Panc1 (cell line): ENCODE data around the gene CDC42EP4. TPM values are rescaled to one million over a fixed set of nuclear protein-coding genes. Genes with fewer than 3 reads are reported as not detected.

Experiments
- ATAC-seq: fragments of 200-7000 bp; cut with Tn5 transposase; 2 replicates; pipeline ENCODE4 v1.9.1; 2020; ENCODE audit warnings: mild to moderate bottlenecking, moderate library complexity
- BruUV-seq: library from RNA; stranded (reverse); fragments of 400-500 nt; replicated peaks from 2 replicates; lab custom pipeline; 2021; lab: Mats Ljungman, UMichigan
- CTCF ChIA-PET: fragments of 300-600 bp; sonication (Branson Sonifier 250); formaldehyde crosslinking; loops from one replicate; lab custom pipeline; 2022; ENCODE audit warnings: antibody characterized with exemption; lab: Charles Lee
- POLR2A ChIA-PET: fragments of 300-600 bp; sonication (Branson Sonifier 250); formaldehyde crosslinking; loops from one replicate; lab custom pipeline; 2022; ENCODE audit warnings: antibody characterized with exemption; lab: Charles Lee
- DNase-seq: peaks from one replicate; pipeline ENCODE4 v3.0.0-alpha.2; 2010; ENCODE audit warnings: low read depth, low spot score
- H3K27ac ChIP-seq: 2 replicates; pipeline ENCODE4 v1.5.1; 2011; ENCODE audit warnings: mild to moderate bottlenecking, low read length, inconsistent platforms
- H3K27me3 ChIP-seq: fragments of 200-500 bp; sonication (Bioruptor generic); 2 replicates; pipeline ENCODE4 v1.6.0; 2014; ENCODE audit warnings: low read length, inconsistent platforms; ENCODE audit not compliant: control insufficient read depth, insufficient read depth
- H3K36me3 ChIP-seq: fragments of 200-500 bp; sonication (Bioruptor generic); 2 replicates; pipeline ENCODE4 v1.5.1; 2014; ENCODE audit warnings: inconsistent platforms, mild to moderate bottlenecking, low read length, moderate library complexity; ENCODE audit not compliant: control insufficient read depth, insufficient read depth
- H3K4me1 ChIP-seq: 2 replicates; pipeline ENCODE4 v1.5.1; 2011; ENCODE audit warnings: inconsistent platforms, mild to moderate bottlenecking, low read length, moderate library complexity; ENCODE audit not compliant: control insufficient read depth, insufficient read depth
- H3K4me3 ChIP-seq, 2 experiments: 2 replicates each; pipeline ENCODE4 v1.5.1; 2011 to 2012; ENCODE audit warnings: low read depth in 2 of 2, low read length in 2 of 2, mild to moderate bottlenecking in 2 of 2, inconsistent platforms in 1 of 2, moderate library complexity in 1 of 2
- H3K9me3 ChIP-seq: fragments of 200-500 bp; sonication (Bioruptor generic); 2 replicates; pipeline ENCODE4 v1.5.1; 2014; ENCODE audit warnings: low read depth, mild to moderate bottlenecking, inconsistent platforms, low read length, moderate library complexity; ENCODE audit not compliant: control insufficient read depth, insufficient read depth
- POLR2AphosphoS5 ChIP-seq: IDR thresholded peaks from 2 replicates; pipeline ENCODE4 v1.6.1; 2012; ENCODE audit warnings: mild to moderate bottlenecking, low read depth, low read length, moderate library complexity
- REST ChIP-seq, 2 experiments: IDR thresholded peaks; 2 replicates each; pipeline ENCODE4 v1.6.1; 2011 to 2012; ENCODE audit warnings: low read depth in 2 of 2, control low read depth in 1 of 2, low read length in 1 of 2, mild to moderate bottlenecking in 1 of 2, moderate library complexity in 1 of 2; ENCODE audit not compliant: insufficient read depth in 1 of 2
- SIN3A ChIP-seq: IDR thresholded peaks from 2 replicates; pipeline ENCODE4 v1.6.1; 2012; ENCODE audit warnings: low read depth, mild to moderate bottlenecking, low read length, moderate library complexity, borderline replicate concordance; ENCODE audit not compliant: insufficient read depth
- TCF7L2 ChIP-seq: IDR thresholded peaks from 2 replicates; pipeline ENCODE4 v1.6.1; 2011; ENCODE audit warnings: mild to moderate bottlenecking, low read depth, low read length, inconsistent platforms
- in situ Hi-C: cut with HindIII; loops from 2 replicates; pipeline ENCODE4 v1.10.0; 2016; ENCODE audit warnings: low sequenced_read_pairs, low pct_unique_long_range_greater_than_20kb
- intact Hi-C: fragments of 100-400 bp; cut with micrococcal nuclease; formaldehyde crosslinking; loops from one replicate; pipeline ENCODE4 v1.10.0; 2022; ENCODE audit not compliant: unreplicated experiment
- total RNA-seq: library from RNA; stranded (reverse); gene quantifications from one replicate; pipeline ENCODE4 v1.2.1, GENCODE V29; 2021; ENCODE audit not compliant: unreplicated experiment
- TF ChIP-seq, protein P1 (sequence below): fragments of 450-650 bp; IDR thresholded peaks from 2 replicates; pipeline ENCODE4 v1.5.1; 2017; ENCODE audit warnings: mild to moderate bottlenecking

Gene CDC42EP4
- total RNA-seq, 1 experiment from 2014 or later, result 65.9 TPM

DNA sequence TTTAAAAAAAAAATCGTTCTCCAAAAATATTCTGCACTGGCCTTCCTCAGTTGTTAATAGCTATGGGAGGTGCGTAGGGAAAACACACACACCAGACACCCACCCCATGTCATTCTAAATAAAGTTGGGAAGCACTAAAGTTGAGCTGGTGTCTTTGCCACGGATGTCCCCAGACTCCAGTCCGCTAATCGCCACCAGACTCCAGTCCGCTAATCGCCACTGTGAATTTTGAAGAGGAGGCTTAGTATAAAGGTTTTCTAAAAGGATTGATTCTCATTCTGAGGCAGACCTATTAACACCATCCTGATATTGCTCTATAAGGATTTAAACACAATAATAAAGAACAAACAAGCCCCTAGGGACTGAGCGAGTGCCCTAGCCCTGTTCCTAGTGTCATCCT, 27.4 kb downstream of the CDC42EP4 start:
- TF ChIP-seq, protein P1, sequence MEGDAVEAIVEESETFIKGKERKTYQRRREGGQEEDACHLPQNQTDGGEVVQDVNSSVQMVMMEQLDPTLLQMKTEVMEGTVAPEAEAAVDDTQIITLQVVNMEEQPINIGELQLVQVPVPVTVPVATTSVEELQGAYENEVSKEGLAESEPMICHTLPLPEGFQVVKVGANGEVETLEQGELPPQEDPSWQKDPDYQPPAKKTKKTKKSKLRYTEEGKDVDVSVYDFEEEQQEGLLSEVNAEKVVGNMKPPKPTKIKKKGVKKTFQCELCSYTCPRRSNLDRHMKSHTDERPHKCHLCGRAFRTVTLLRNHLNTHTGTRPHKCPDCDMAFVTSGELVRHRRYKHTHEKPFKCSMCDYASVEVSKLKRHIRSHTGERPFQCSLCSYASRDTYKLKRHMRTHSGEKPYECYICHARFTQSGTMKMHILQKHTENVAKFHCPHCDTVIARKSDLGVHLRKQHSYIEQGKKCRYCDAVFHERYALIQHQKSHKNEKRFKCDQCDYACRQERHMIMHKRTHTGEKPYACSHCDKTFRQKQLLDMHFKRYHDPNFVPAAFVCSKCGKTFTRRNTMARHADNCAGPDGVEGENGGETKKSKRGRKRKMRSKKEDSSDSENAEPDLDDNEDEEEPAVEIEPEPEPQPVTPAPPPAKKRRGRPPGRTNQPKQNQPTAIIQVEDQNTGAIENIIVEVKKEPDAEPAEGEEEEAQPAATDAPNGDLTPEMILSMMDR, result no peak
- TF ChIP-seq REST (IDR thresholded peaks at IDR 0.05; ENCODE audit: insufficient read depth in 1 of 2, low read depth in 2 of 2, low read length in 1 of 2) (no peak), POLR2AphosphoS5 (no peak), SIN3A (no peak), TCF7L2 (no peak)
- BruUV-seq, result no TSS peak
- POLR2A ChIA-PET, result interaction anchor here (0.5 kb wide), 1 partner anchor 553 kb away, joined by 3 read pairs; no protein-coding TSS in a partner anchor
- ATAC-seq (no peak), DNase-seq (no peak)
- CTCF ChIA-PET, result no interaction called here
- Histone ChIP-seq H3K4me3 (no peak overlapping the region), H3K27me3 (no peaks in the 10 kb centered on the region), H3K9me3 (no peaks in the 10 kb centered on the region), H3K36me3 (no peaks in the 10 kb centered on the region), H3K4me1 (peaks cover 29% of the 10 kb centered on the region), H3K27ac (no peak overlapping the region)
- in situ Hi-C loops, result loop anchor here (10.0 kb wide), 1 partner anchor 310 kb away; no protein-coding TSS in a partner anchor
- intact Hi-C loops, result no loop called here

GRCh38 chr17:73283841-73284282, 27.9 kb downstream of the CDC42EP4 start:
- H3K27me3 ChIP-seq, result no peaks in the 10 kb centered on the region
- no peak overlapping the region for H3K27ac ChIP-seq
- no peaks in the 10 kb centered on the region for H3K9me3 ChIP-seq
- POLR2A ChIA-PET, result interaction anchor here (0.7 kb wide), 1 partner anchor 356 kb away, joined by 3 read pairs; no protein-coding TSS in a partner anchor
- intact Hi-C loops, result no loop called here
- TF ChIP-seq, protein P1, result no peak
- ATAC-seq (no peak), DNase-seq (no peak)
- in situ Hi-C loops, result loop anchor here (10.0 kb wide), 1 partner anchor 309 kb away; no protein-coding TSS in a partner anchor
- peaks cover 24% of the 10 kb centered on the region for H3K4me1 ChIP-seq
- TSS peak; percentile 84 for BruUV-seq
- CTCF ChIA-PET, result no interaction called here
- no peaks in the 10 kb centered on the region for H3K36me3 ChIP-seq
- no peak overlapping the region for H3K4me3 ChIP-seq
